Measurements from ENCODE around the gene IHH. TPM values are rescaled to one million over a fixed set of nuclear protein-coding genes. Genes with fewer than 3 reads are reported as not detected.

The IHH gene
- total RNA-seq, 1 experiment from 2014 or later, result 0.11 TPM

- TF ChIP-seq USF2 (CRISPR knock-in tag; IDR thresholded peaks at IDR 0.05) (no peak), MLX (CRISPR knock-in tag; IDR thresholded peaks at IDR 0.05) (no peak), GABPB1 (CRISPR knock-in tag; IDR thresholded peaks at IDR 0.05) (no peak), ATF3 (CRISPR knock-in tag; conservative IDR thresholded peaks at IDR 0.05) (no peak)
Measured at GRCh38 chr2:219017201-219017931, 43.4 kb downstream of the IHH start (continued).

- Mint-ChIP-seq H3K27ac (no peak overlapping the region), H3K9me3 (no peaks in the 10 kb centered on the region), H3K27me3 (ENCODE audit: low read depth) (peaks cover 25% of the 10 kb centered on the region), H3K4me3 (no peak overlapping the region), H3K36me3 (no peaks in the 10 kb centered on the region), H3K4me1 (no peaks in the 10 kb centered on the region)
- ChIA-PET POLR2A (no interaction called here), CTCF (interaction anchor here (0.9 to 7.0 kb wide), 5 partner anchors 13 to 169 kb away, joined by 3 to 56 read pairs (median 3); no protein-coding TSS in a partner anchor)
- no peak for DNase-seq (ENCODE audit: low spot score)
- no peak for TF ChIP-seq SMAD3 (CRISPR knock-in tag; IDR thresholded peaks at IDR 0.05; ENCODE audit: borderline replicate concordance)
- TF ChIP-seq CDX4 (CRISPR knock-in tag; IDR thresholded peaks at IDR 0.05; ENCODE audit: borderline replicate concordance), result no peak
- no peak for TF ChIP-seq JAZF1 (CRISPR knock-in tag; IDR thresholded peaks at IDR 0.05)
- no peak for TF ChIP-seq ZNF532 (CRISPR knock-in tag; IDR thresholded peaks at IDR 0.05; ENCODE audit: borderline replicate concordance)
- no peak for TF ChIP-seq E2F5 (CRISPR knock-in tag; IDR thresholded peaks at IDR 0.05)
- TF ChIP-seq MAX (CRISPR knock-in tag; IDR thresholded peaks at IDR 0.05), result no peak
- TF ChIP-seq FOXJ3 (CRISPR knock-in tag; IDR thresholded peaks at IDR 0.05; ENCODE audit: borderline replicate concordance), result no peak
- no peak for TF ChIP-seq PRDM15 (CRISPR knock-in tag; IDR thresholded peaks at IDR 0.05)
- ATAC-seq, result no peak
Measured at GRCh38 chr2:219016721-219017120, 44.0 kb downstream of the IHH start.
